Astrocyte (in vitro differentiated cells and primary cell): ENCODE data around the gene CNN2.

Experiments used
- EZH2 ChIP-seq: IDR thresholded peaks from 2 replicates; pipeline ENCODE4 v1.6.1; 2012; ENCODE audit warnings: mild to moderate bottlenecking, low read length, inconsistent platforms; ENCODE audit not compliant: insufficient read depth
- TF ChIP-seq, protein P1 (sequence below): IDR thresholded peaks from 2 replicates; pipeline ENCODE4 v1.5.1; 2011; ENCODE audit warnings: low read depth, mild to moderate bottlenecking, inconsistent platforms, low read length, moderate library complexity; ENCODE audit not compliant: insufficient read depth

DNA sequence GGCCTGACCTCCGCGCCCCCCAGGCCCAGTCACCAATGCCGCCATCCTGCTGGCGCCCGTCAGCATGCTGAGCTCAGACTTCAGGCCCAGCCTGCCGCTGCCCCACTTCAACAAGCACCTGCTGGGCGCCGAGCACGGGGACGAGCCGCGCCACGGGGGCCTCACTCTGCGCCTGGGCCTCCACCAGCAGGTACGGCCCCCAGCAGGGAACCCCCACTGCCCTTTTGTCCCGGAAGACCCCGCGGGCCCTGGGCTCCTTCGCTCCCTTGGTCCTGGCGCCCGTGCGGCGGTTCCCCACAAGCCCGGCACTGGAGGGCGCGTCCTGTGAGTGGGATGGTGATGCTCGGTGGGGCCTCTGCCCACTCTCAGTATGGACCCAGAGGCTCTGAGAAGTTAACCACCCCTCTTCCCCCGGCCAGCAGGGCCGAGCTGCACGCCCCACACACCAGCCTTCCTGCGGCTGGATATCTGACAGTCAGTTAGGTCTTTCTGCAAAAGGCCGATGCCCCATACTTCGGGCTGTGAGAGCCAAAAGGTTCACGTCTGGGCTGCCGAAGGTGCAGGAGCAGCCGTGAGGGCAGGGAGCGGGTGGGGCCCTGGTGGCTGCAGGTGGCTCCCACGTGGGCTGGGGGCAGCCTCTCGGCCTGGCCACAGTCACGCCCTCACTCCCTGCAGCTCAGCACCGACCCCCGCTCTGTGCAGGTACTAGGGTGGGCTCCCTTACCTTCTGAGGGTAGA lies 34.3 kb upstream of the CNN2 start:
- TF ChIP-seq, protein P1, sequence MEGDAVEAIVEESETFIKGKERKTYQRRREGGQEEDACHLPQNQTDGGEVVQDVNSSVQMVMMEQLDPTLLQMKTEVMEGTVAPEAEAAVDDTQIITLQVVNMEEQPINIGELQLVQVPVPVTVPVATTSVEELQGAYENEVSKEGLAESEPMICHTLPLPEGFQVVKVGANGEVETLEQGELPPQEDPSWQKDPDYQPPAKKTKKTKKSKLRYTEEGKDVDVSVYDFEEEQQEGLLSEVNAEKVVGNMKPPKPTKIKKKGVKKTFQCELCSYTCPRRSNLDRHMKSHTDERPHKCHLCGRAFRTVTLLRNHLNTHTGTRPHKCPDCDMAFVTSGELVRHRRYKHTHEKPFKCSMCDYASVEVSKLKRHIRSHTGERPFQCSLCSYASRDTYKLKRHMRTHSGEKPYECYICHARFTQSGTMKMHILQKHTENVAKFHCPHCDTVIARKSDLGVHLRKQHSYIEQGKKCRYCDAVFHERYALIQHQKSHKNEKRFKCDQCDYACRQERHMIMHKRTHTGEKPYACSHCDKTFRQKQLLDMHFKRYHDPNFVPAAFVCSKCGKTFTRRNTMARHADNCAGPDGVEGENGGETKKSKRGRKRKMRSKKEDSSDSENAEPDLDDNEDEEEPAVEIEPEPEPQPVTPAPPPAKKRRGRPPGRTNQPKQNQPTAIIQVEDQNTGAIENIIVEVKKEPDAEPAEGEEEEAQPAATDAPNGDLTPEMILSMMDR: no peak
- TF ChIP-seq EZH2: no peak
